Measurements from ENCODE around the gene TBC1D9B. TPM values are rescaled to one million over a fixed set of nuclear protein-coding genes. Genes with fewer than 3 reads are reported as not detected.

TBC1D9B gene
- total RNA-seq, 1 experiment from 2014 or later, result 70.9 TPM

DNA sequence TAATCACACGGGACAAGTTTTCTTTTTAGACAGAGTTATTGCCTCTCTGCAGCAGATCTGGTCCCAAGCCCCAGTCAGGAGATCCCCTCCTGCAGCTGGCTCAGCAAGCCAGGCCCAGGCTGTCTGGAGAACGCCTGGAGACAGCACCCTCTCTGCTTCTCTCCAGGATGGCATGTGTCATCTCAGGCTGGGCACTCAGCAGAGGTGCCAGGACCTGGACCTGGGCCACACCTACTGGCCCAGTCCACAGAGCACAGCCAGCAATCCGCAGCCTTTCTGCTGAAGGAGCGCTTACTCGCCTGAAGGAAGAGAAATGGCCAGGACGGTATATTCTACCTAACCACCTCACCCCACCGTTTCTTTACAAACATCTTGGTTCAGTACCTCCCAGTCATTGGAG is 4.7 kb upstream of the TBC1D9B start:
- peaks cover 13% of the 10 kb centered on the region for H3K4me1 Mint-ChIP-seq
- H3K27ac Mint-ChIP-seq, result no peak overlapping the region
- no peak overlapping the region for H3K4me3 Mint-ChIP-seq
- ATAC-seq, result no peak
- peaks cover 3% of the 10 kb centered on the region; the same call in 1 of the 2 replicates for H3K27me3 Mint-ChIP-seq (ENCODE audit: low read depth)
- CTCF ChIA-PET, result interaction anchor here (1.2 to 1.5 kb wide), 2 partner anchors 63 to 111 kb away, joined by 3 to 4 read pairs; no protein-coding TSS in a partner anchor
- no peaks in the 10 kb centered on the region for H3K9me3 Mint-ChIP-seq
- DNase-seq (ENCODE audit: low spot score), result no peak
- H3K36me3 Mint-ChIP-seq, result no peaks in the 10 kb centered on the region
- POLR2A ChIA-PET, result interaction anchor here (0.5 kb wide), 1 partner anchor 178 kb away, joined by 5 read pairs; no protein-coding TSS in a partner anchor
- TF ChIP-seq GRHL2 (CRISPR knock-in tag; IDR thresholded peaks at IDR 0.05; ENCODE audit: insufficient replicate concordance, severe bottlenecking) (no peak), CREB1 (CRISPR knock-in tag; IDR thresholded peaks at IDR 0.05) (no peak)

DNA sequence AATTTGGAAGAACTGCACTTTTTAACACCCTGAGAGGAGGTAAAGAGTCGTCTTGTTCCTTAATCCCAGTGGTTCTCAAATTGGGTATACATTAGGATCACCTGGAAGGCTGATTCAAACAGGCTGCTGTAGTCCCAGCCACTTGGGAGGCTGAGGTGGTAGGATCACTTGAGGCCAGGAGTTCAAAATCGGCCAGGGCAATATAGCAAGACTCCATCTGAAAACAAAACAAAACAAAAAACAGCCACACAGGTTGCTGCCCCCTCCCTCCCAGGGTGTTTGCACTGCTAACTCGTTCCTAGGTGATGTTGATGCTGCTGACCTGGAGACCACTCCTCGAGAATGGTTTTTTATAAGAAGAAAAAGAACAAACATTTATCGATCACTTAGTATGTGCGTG is 1.5 kb upstream of the TBC1D9B start:
- H3K27ac Mint-ChIP-seq, result no peak overlapping the region
- POLR2A ChIA-PET, result no interaction called here

DNA sequence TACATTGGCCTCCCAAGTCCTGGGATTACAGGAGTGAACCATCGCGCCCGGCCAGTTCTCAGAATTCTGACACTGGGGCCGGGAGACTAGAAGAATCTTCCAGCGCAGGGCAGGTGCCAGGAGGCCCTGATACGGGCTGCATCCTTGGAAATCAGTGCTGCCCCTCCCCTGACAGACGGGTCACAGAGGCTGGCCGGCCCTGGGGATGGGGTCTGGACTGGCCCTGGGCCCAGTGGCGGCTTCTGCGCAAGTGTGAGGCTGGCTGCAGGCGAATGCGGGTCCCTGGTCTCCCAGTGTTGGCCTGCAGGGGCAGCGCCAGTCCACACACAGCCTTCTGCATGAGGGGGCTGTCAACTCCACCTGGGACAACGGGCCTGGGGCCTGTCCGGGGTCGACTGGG is 831 bp upstream of the TBC1D9B start:
- POLR2A ChIA-PET, result no interaction called here
- DNase-seq (ENCODE audit: low spot score), result peak; percentile 83
- H3K9me3 Mint-ChIP-seq, result no peaks in the 10 kb centered on the region
- H3K4me3 Mint-ChIP-seq, result peak overlapping the region; percentile 63
- H3K4me1 Mint-ChIP-seq, result peaks cover 3% of the 10 kb centered on the region; the same call in 1 of the 2 replicates
- peaks cover 3% of the 10 kb centered on the region; the same call in 1 of the 2 replicates for H3K27me3 Mint-ChIP-seq (ENCODE audit: low read depth)
- H3K36me3 Mint-ChIP-seq, result peaks cover 11% of the 10 kb centered on the region
- ATAC-seq, result peak; percentile 89
- CTCF ChIA-PET, result interaction anchor here (0.5 to 2.6 kb wide), 7 partner anchors 21 to 720 kb away, joined by 3 to 19 read pairs (median 3); no protein-coding TSS in a partner anchor
- no peak overlapping the region for H3K27ac Mint-ChIP-seq
- TF ChIP-seq, protein P1, sequence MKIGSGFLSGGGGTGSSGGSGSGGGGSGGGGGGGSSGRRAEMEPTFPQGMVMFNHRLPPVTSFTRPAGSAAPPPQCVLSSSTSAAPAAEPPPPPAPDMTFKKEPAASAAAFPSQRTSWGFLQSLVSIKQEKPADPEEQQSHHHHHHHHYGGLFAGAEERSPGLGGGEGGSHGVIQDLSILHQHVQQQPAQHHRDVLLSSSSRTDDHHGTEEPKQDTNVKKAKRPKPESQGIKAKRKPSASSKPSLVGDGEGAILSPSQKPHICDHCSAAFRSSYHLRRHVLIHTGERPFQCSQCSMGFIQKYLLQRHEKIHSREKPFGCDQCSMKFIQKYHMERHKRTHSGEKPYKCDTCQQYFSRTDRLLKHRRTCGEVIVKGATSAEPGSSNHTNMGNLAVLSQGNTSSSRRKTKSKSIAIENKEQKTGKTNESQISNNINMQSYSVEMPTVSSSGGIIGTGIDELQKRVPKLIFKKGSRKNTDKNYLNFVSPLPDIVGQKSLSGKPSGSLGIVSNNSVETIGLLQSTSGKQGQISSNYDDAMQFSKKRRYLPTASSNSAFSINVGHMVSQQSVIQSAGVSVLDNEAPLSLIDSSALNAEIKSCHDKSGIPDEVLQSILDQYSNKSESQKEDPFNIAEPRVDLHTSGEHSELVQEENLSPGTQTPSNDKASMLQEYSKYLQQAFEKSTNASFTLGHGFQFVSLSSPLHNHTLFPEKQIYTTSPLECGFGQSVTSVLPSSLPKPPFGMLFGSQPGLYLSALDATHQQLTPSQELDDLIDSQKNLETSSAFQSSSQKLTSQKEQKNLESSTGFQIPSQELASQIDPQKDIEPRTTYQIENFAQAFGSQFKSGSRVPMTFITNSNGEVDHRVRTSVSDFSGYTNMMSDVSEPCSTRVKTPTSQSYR (CRISPR knock-in tag; IDR thresholded peaks at IDR 0.05), result no peak
- no peak for TF ChIP-seq JAZF1 (CRISPR knock-in tag; IDR thresholded peaks at IDR 0.05)
- no peak for TF ChIP-seq TEAD1 (CRISPR knock-in tag; IDR thresholded peaks at IDR 0.05)
- TF ChIP-seq, protein P2, sequence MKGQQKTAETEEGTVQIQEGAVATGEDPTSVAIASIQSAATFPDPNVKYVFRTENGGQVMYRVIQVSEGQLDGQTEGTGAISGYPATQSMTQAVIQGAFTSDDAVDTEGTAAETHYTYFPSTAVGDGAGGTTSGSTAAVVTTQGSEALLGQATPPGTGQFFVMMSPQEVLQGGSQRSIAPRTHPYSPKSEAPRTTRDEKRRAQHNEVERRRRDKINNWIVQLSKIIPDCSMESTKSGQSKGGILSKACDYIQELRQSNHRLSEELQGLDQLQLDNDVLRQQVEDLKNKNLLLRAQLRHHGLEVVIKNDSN (CRISPR knock-in tag; IDR thresholded peaks at IDR 0.05), result no peak
- no peak for TF ChIP-seq SMAD4 (CRISPR knock-in tag; IDR thresholded peaks at IDR 0.05)
- TF ChIP-seq EMX1 (CRISPR knock-in tag; IDR thresholded peaks at IDR 0.05), result no peak
- TF ChIP-seq, protein P3, sequence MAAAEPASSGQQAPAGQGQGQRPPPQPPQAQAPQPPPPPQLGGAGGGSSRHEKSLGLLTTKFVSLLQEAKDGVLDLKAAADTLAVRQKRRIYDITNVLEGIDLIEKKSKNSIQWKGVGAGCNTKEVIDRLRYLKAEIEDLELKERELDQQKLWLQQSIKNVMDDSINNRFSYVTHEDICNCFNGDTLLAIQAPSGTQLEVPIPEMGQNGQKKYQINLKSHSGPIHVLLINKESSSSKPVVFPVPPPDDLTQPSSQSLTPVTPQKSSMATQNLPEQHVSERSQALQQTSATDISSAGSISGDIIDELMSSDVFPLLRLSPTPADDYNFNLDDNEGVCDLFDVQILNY (CRISPR knock-in tag; IDR thresholded peaks at IDR 0.05), result no peak

More for the DNA sequence above, 1.5 kb upstream of the TBC1D9B start:
- Mint-ChIP-seq H3K4me1 (peaks cover 3% of the 10 kb centered on the region; the same call in 1 of the 2 replicates), H3K36me3 (peaks cover 7% of the 10 kb centered on the region), H3K9me3 (no peaks in the 10 kb centered on the region), H3K27me3 (ENCODE audit: low read depth) (peaks cover 3% of the 10 kb centered on the region; the same call in 1 of the 2 replicates), H3K4me3 (no peak overlapping the region)
- no peak for TF ChIP-seq EMX1 (CRISPR knock-in tag; IDR thresholded peaks at IDR 0.05)
- TF ChIP-seq RELA (CRISPR knock-in tag; IDR thresholded peaks at IDR 0.05; ENCODE audit: borderline replicate concordance), result no peak
- TF ChIP-seq ESRRA (CRISPR knock-in tag; IDR thresholded peaks at IDR 0.05; ENCODE audit: borderline replicate concordance), result no peak
- TF ChIP-seq TEAD4 (CRISPR knock-in tag; IDR thresholded peaks at IDR 0.05), result no peak
- no peak for TF ChIP-seq ELF4 (CRISPR knock-in tag; IDR thresholded peaks at IDR 0.05; ENCODE audit: low read depth)
- TF ChIP-seq NFE2L1 (CRISPR knock-in tag; IDR thresholded peaks at IDR 0.05), result no peak
- TF ChIP-seq RORB (CRISPR knock-in tag; IDR thresholded peaks at IDR 0.05), result no peak
- TF ChIP-seq, protein P4, sequence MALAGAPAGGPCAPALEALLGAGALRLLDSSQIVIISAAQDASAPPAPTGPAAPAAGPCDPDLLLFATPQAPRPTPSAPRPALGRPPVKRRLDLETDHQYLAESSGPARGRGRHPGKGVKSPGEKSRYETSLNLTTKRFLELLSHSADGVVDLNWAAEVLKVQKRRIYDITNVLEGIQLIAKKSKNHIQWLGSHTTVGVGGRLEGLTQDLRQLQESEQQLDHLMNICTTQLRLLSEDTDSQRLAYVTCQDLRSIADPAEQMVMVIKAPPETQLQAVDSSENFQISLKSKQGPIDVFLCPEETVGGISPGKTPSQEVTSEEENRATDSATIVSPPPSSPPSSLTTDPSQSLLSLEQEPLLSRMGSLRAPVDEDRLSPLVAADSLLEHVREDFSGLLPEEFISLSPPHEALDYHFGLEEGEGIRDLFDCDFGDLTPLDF (CRISPR knock-in tag; IDR thresholded peaks at IDR 0.05), result no peak
- TF ChIP-seq OVOL2 (CRISPR knock-in tag; IDR thresholded peaks at IDR 0.05; ENCODE audit: borderline replicate concordance), result no peak
- no peak for TF ChIP-seq ZNF671 (CRISPR knock-in tag; IDR thresholded peaks at IDR 0.05)
- TF ChIP-seq, protein P5, sequence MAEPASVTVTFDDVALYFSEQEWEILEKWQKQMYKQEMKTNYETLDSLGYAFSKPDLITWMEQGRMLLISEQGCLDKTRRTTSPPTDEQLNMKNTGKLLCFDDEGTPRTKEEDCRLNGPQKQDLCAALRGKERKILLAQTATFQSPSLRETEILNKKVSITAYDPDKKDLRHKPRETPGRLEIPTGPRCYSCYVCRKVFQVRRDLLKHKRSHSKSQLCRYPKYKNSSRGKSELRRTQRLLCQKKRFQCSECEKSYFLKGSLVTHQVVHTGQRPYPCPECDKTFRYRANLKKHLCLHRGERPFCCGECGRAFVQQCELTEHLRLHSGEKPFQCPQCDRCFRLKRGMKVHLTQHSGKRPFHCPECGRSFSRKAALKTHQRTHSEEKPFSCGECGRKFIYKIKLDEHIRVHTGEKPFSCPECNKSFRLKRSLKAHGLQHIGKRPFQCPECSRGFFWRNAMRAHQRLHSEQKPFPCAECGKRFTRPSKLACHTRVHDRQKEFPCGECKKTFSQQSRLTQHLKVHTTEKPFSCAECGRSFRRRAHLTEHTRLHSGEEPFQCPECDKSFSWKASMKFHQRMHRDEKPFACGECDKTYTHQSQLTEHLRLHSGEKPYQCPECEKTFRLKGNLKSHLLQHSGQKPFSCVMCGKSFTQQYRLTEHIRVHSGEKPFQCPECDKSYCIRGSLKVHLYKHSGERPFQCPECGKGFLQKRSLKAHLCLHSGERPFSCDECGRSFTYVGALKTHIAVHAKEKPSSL (CRISPR knock-in tag; conservative IDR thresholded peaks at IDR 0.05), result no peak
- TF ChIP-seq, protein P6, sequence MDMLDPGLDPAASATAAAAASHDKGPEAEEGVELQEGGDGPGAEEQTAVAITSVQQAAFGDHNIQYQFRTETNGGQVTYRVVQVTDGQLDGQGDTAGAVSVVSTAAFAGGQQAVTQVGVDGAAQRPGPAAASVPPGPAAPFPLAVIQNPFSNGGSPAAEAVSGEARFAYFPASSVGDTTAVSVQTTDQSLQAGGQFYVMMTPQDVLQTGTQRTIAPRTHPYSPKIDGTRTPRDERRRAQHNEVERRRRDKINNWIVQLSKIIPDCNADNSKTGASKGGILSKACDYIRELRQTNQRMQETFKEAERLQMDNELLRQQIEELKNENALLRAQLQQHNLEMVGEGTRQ (CRISPR knock-in tag; IDR thresholded peaks at IDR 0.05), result no peak
- TF ChIP-seq CBFB (CRISPR knock-in tag; IDR thresholded peaks at IDR 0.05; ENCODE audit: low read depth), result no peak
- no peak for TF ChIP-seq ZNF317 (CRISPR knock-in tag; IDR thresholded peaks at IDR 0.05; ENCODE audit: borderline replicate concordance, low read depth)
- TF ChIP-seq MXD4 (CRISPR knock-in tag; IDR thresholded peaks at IDR 0.05; ENCODE audit: borderline replicate concordance), result no peak
- no peak for TF ChIP-seq PRRX2 (CRISPR knock-in tag; IDR thresholded peaks at IDR 0.05)
- TF ChIP-seq, protein P7, sequence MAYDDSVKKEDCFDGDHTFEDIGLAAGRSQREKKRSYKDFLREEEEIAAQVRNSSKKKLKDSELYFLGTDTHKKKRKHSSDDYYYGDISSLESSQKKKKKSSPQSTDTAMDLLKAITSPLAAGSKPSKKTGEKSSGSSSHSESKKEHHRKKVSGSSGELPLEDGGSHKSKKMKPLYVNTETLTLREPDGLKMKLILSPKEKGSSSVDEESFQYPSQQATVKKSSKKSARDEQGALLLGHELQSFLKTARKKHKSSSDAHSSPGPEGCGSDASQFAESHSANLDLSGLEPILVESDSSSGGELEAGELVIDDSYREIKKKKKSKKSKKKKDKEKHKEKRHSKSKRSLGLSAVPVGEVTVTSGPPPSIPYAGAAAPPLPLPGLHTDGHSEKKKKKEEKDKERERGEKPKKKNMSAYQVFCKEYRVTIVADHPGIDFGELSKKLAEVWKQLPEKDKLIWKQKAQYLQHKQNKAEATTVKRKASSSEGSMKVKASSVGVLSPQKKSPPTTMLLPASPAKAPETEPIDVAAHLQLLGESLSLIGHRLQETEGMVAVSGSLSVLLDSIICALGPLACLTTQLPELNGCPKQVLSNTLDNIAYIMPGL (CRISPR knock-in tag; IDR thresholded peaks at IDR 0.05), result no peak
- DNase-seq (ENCODE audit: low spot score) (no peak), ATAC-seq (no peak)
- CTCF ChIA-PET, result interaction anchor here (1.3 kb wide), 1 partner anchor 66 kb away, joined by 10 read pairs; no protein-coding TSS in a partner anchor
